HEK293 (cell line): ENCODE data around the gene FRMD8.

Experiments used
- RBAK ChIP-seq: fragments of 450-650 bp; formaldehyde crosslinking; IDR thresholded peaks from 2 replicates; pipeline ENCODE4 v1.5.1; 2016; ENCODE audit warnings: missing biosample characterization, missing genetic modification characterization
- ZBTB20 ChIP-seq: fragments of 450-650 bp; formaldehyde crosslinking; IDR thresholded peaks from 2 replicates; pipeline ENCODE4 v1.5.1; 2016; ENCODE audit warnings: missing biosample characterization, missing genetic modification characterization
- ZBTB7A ChIP-seq: fragments of 450-650 bp; formaldehyde crosslinking; IDR thresholded peaks from 2 replicates; pipeline ENCODE4 v1.5.1; 2016; ENCODE audit warnings: low read depth, missing biosample characterization, missing genetic modification characterization
- ZNF121 ChIP-seq: fragments of 450-650 bp; formaldehyde crosslinking; IDR thresholded peaks from 2 replicates; pipeline ENCODE4 v1.5.1; 2016; ENCODE audit warnings: missing biosample characterization, missing genetic modification characterization
- ZNF274 ChIP-seq, 2 experiments: fragments of 200-500 bp in 1 of 2; fragments of 450-650 bp in 1 of 2; sonication (Bioruptor generic) in 1 of 2; formaldehyde crosslinking in 1 of 2; IDR thresholded peaks; 2 replicates each; pipeline versions ENCODE4 v1.5.1 to v1.6.1; 2014 to 2016; ENCODE audit warnings: borderline replicate concordance in 1 of 2, inconsistent platforms in 1 of 2, low read length in 1 of 2, missing biosample characterization in 1 of 2, missing genetic modification characterization in 1 of 2
- ZNF621 ChIP-seq: fragments of 450-650 bp; formaldehyde crosslinking; IDR thresholded peaks from 2 replicates; pipeline ENCODE4 v1.5.1; 2017; ENCODE audit warnings: missing biosample characterization, missing genetic modification characterization
- ZNF654 ChIP-seq: fragments of 450-650 bp; formaldehyde crosslinking; IDR thresholded peaks from 2 replicates; pipeline ENCODE4 v1.5.1; 2016; ENCODE audit warnings: low read depth, missing biosample characterization, missing genetic modification characterization
- ZNF776 ChIP-seq: fragments of 450-650 bp; formaldehyde crosslinking; IDR thresholded peaks from 2 replicates; pipeline ENCODE4 v1.5.0; 2017; ENCODE audit warnings: missing biosample characterization, missing genetic modification characterization, borderline replicate concordance
- ZNF837 ChIP-seq: fragments of 450-650 bp; formaldehyde crosslinking; IDR thresholded peaks from 2 replicates; pipeline ENCODE4 v1.5.1; 2016; ENCODE audit warnings: missing biosample characterization, missing genetic modification characterization
- TF ChIP-seq, protein P1 (sequence below): fragments of 450-650 bp; formaldehyde crosslinking; IDR thresholded peaks from 2 replicates; pipeline ENCODE4 v1.5.1; 2016; ENCODE audit warnings: missing biosample characterization, missing genetic modification characterization
- TF ChIP-seq, protein P2 (sequence below): fragments of 450-650 bp; formaldehyde crosslinking; optimal IDR thresholded peaks from 2 replicates; pipeline ENCODE3; 2016; ENCODE audit warnings: missing biosample characterization, mild to moderate bottlenecking, missing genetic modification characterization
- TF ChIP-seq, protein P3 (sequence below): fragments of 450-650 bp; formaldehyde crosslinking; IDR thresholded peaks from 2 replicates; pipeline ENCODE4 v1.5.1; 2016; ENCODE audit warnings: missing biosample characterization, missing genetic modification characterization

DNA sequence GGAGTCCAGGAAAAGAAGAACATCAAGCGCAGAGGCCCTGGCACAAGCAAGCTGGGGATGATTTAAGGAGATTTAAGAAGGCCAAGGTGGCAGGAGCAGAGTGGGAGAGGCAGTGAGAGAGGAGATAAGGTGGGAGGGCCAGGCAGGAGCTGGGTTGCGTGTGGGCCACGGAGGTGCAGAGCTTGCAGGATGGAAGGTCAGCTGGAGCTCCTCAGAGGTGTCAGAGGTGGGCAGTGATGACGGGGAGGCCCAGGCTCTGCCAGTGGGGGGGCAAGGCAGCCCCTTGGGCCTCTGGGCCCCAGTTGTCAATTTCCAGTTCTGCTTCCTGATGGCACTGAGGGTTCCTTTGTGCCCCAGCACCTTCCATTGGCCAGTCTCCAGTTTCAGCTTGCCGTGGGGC, 6.5 kb downstream of the FRMD8 start:
- TF ChIP-seq ZNF274 (IDR thresholded peaks at IDR 0.05; ENCODE audit: low read length) (no peak), ZNF274 (tag by site-specific recombination; IDR thresholded peaks at IDR 0.05; ENCODE audit: borderline replicate concordance) (no peak), ZNF776 (tag by site-specific recombination) (no peak), ZNF654 (tag by site-specific recombination) (no peak), ZBTB7A (tag by site-specific recombination) (no peak), ZBTB20 (tag by site-specific recombination) (no peak), ZNF837 (no peak), RBAK (tag by site-specific recombination) (no peak), ZNF621 (tag by site-specific recombination) (no peak), ZNF121 (no peak)
- TF ChIP-seq, protein P1, sequence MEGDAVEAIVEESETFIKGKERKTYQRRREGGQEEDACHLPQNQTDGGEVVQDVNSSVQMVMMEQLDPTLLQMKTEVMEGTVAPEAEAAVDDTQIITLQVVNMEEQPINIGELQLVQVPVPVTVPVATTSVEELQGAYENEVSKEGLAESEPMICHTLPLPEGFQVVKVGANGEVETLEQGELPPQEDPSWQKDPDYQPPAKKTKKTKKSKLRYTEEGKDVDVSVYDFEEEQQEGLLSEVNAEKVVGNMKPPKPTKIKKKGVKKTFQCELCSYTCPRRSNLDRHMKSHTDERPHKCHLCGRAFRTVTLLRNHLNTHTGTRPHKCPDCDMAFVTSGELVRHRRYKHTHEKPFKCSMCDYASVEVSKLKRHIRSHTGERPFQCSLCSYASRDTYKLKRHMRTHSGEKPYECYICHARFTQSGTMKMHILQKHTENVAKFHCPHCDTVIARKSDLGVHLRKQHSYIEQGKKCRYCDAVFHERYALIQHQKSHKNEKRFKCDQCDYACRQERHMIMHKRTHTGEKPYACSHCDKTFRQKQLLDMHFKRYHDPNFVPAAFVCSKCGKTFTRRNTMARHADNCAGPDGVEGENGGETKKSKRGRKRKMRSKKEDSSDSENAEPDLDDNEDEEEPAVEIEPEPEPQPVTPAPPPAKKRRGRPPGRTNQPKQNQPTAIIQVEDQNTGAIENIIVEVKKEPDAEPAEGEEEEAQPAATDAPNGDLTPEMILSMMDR (tag by site-specific recombination), result no peak
- TF ChIP-seq, protein P2, sequence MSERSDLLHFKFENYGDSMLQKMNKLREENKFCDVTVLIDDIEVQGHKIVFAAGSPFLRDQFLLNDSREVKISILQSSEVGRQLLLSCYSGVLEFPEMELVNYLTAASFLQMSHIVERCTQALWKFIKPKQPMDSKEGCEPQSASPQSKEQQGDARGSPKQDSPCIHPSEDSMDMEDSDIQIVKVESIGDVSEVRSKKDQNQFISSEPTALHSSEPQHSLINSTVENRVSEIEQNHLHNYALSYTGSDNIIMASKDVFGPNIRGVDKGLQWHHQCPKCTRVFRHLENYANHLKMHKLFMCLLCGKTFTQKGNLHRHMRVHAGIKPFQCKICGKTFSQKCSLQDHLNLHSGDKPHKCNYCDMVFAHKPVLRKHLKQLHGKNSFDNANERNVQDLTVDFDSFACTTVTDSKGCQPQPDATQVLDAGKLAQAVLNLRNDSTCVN (tag by site-specific recombination), result no peak
- TF ChIP-seq, protein P3, sequence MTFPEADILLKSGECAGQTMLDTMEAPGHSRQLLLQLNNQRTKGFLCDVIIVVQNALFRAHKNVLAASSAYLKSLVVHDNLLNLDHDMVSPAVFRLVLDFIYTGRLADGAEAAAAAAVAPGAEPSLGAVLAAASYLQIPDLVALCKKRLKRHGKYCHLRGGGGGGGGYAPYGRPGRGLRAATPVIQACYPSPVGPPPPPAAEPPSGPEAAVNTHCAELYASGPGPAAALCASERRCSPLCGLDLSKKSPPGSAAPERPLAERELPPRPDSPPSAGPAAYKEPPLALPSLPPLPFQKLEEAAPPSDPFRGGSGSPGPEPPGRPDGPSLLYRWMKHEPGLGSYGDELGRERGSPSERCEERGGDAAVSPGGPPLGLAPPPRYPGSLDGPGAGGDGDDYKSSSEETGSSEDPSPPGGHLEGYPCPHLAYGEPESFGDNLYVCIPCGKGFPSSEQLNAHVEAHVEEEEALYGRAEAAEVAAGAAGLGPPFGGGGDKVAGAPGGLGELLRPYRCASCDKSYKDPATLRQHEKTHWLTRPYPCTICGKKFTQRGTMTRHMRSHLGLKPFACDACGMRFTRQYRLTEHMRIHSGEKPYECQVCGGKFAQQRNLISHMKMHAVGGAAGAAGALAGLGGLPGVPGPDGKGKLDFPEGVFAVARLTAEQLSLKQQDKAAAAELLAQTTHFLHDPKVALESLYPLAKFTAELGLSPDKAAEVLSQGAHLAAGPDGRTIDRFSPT (tag by site-specific recombination), result no peak
